CD4-positive, alpha-beta memory T cell (primary cell): ENCODE results near the gene SERPINB6. TPM values are rescaled to one million over a fixed set of nuclear protein-coding genes. Genes with fewer than 3 reads are reported as not detected.

Experiments used
- CTCF ChIA-PET: fragments of 350-600 bp; sonication (Branson Sonifier 250); formaldehyde crosslinking; loops from one replicate; lab custom pipeline; 2021; ENCODE audit warnings: inconsistent platforms; ENCODE audit not compliant: partially characterized antibody; lab: Charles Lee
- POLR2A ChIA-PET: fragments of 350-600 bp; sonication (Branson Sonifier 250); formaldehyde crosslinking; loops from one replicate; lab custom pipeline; 2021; ENCODE audit not compliant: partially characterized antibody; lab: Charles Lee
- DNase-seq, 5 donors: peaks; one replicate each; pipeline versions ENCODE4 v3.0.0 to v3.0.0-alpha.2; 2020 to 2022; ENCODE audit warnings: mixed read lengths in 1 of 5
- H3K27ac ChIP-seq: one replicate; pipeline ENCODE4 v1.7.0; 2013; ENCODE audit warnings: low read depth, low read length
- H3K27me3 ChIP-seq: 2 replicates; pipeline ENCODE4 v1.7.0; 2013; ENCODE audit warnings: mild to moderate bottlenecking, low read length, moderate library complexity; ENCODE audit not compliant: insufficient read depth
- H3K36me3 ChIP-seq: 2 replicates; pipeline ENCODE4 v1.7.0; 2013; ENCODE audit warnings: mild to moderate bottlenecking, low read length, moderate library complexity; ENCODE audit not compliant: insufficient read depth
- H3K4me1 ChIP-seq: 2 replicates; pipeline ENCODE4 v1.7.0; 2013; ENCODE audit warnings: mild to moderate bottlenecking, low read length, moderate library complexity; ENCODE audit not compliant: insufficient read depth
- H3K4me3 ChIP-seq, 2 donors: one replicate each; pipeline ENCODE4 v1.7.0; 2013; ENCODE audit warnings: low read length in 2 of 2, mild to moderate bottlenecking in 1 of 2
- H3K9me3 ChIP-seq, 2 donors: one replicate each; pipeline ENCODE4 v1.7.0; 2013; ENCODE audit warnings: low read length in 2 of 2, control low read depth in 1 of 2; ENCODE audit not compliant: control insufficient read depth in 1 of 2
- H3K27ac Mint-ChIP-seq, 7 donors: one replicate each; pipeline ENCODE4 v1.8.0; 2020 to 2021; ENCODE audit warnings: mixed read lengths in 7 of 7, mild to moderate bottlenecking in 6 of 7, inconsistent platforms in 3 of 7, moderate library complexity in 3 of 7
- H3K27me3 Mint-ChIP-seq, 2 donors: one replicate each; pipeline ENCODE4 v1.8.0; 2020 to 2021; ENCODE audit warnings: mixed read lengths in 2 of 2
- H3K36me3 Mint-ChIP-seq, 2 donors: one replicate each; pipeline ENCODE4 v1.8.0; 2020 to 2021; ENCODE audit warnings: mixed read lengths in 2 of 2, inconsistent platforms in 1 of 2, mild to moderate bottlenecking in 1 of 2
- H3K4me1 Mint-ChIP-seq, 4 donors: one replicate each; pipeline ENCODE4 v1.8.0; 2020 to 2021; ENCODE audit warnings: mixed read lengths in 4 of 4, mild to moderate bottlenecking in 1 of 4
- H3K4me3 Mint-ChIP-seq, 8 donors: one replicate each; pipeline ENCODE4 v1.8.0; 2020 to 2021; ENCODE audit warnings: mixed read lengths in 8 of 8, mild to moderate bottlenecking in 7 of 8, moderate library complexity in 6 of 8, inconsistent platforms in 3 of 8
- H3K9me3 Mint-ChIP-seq, 8 donors: one replicate each; pipeline ENCODE4 v1.8.0; 2020 to 2021; ENCODE audit warnings: mixed read lengths in 8 of 8, mild to moderate bottlenecking in 5 of 8, inconsistent platforms in 3 of 8, moderate library complexity in 1 of 8
- intact Hi-C: fragments of 100-400 bp; cut with micrococcal nuclease; formaldehyde crosslinking; loops from one replicate; pipeline ENCODE4 v1.15.1; 2023
- polyA plus RNA-seq, 2 donors: library from polyadenylated mRNA; unstranded; fragments of 300-500 nt; fragmentation: Illumina TruSeq; gene quantifications; one replicate each; pipeline ENCODE4 v1.2.3, GENCODE V29; 2021
- total RNA-seq, 2 experiments: library from RNA; stranded (reverse); gene quantifications; one replicate each; pipeline ENCODE4 v1.2.3, GENCODE V29; 2021

Gene SERPINB6
- total and polyA plus RNA-seq, 4 experiments from 2014 or later: 41.2 to 58.0 (median 44.5) TPM

DNA sequence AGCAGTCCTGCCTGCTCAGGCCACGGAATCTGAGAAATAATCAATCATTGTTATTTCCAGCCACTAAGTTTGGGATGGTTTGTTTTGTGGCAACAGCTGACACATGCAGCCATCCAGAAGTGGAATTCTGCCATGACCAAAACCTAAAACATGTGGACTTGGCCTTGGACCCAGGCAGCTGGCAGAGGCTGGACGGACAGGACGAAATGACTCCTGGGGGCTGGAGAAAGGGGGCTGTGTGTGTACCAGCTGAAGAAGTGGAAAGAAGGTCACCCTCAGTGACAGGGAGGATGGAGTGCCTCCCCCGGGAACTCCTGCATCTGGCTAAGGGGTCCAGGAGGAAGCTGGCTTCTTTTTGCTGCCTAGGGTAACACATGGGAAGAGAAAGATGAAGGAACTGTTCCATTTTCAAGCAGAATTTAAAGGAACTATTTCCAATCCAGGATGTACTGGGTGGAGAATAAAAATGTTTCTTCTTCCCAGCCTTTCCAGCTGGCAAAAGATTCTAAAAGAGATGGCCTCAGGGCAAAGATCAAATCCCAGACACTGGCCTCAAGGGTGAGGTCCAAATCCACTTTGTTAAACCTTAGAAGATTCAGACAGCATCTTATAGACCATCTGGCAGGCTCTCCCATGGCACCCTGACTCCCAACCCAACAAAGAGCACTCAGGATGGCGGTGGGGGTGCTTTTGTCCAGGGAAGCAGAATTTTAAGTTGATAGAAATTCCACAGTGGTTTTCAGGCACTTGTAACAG, 14.3 kb downstream of the SERPINB6 start:
- POLR2A ChIA-PET: no interaction called here
- H3K27me3 ChIP-seq: no peaks in the 10 kb centered on the region
- Mint-ChIP-seq H3K27ac (peak overlapping the region in 3 of 7 donors; percentile 25 to 46 (median 27)), H3K4me1 (peaks cover 0 to 7% (median 2%) of the 10 kb centered on the region in 4 donors), H3K36me3 (peaks cover 2 to 13% of the 10 kb centered on the region in 2 donors), H3K9me3 (no peaks in the 10 kb centered on the region), H3K27me3 (no peaks in the 10 kb centered on the region), H3K4me3 (no peak overlapping the region)
- H3K4me1 ChIP-seq: peaks cover 3% of the 10 kb centered on the region
- no peak overlapping the region for H3K27ac ChIP-seq
- no peaks in the 10 kb centered on the region for H3K36me3 ChIP-seq
- intact Hi-C loops: no loop called here
- H3K4me3 ChIP-seq: no peak overlapping the region
- CTCF ChIA-PET: interaction anchor here (1.3 kb wide), 1 partner anchor 30 kb away, joined by 3 read pairs; no protein-coding TSS in a partner anchor
- H3K9me3 ChIP-seq: no peaks in the 10 kb centered on the region
- no peak for DNase-seq

DNA sequence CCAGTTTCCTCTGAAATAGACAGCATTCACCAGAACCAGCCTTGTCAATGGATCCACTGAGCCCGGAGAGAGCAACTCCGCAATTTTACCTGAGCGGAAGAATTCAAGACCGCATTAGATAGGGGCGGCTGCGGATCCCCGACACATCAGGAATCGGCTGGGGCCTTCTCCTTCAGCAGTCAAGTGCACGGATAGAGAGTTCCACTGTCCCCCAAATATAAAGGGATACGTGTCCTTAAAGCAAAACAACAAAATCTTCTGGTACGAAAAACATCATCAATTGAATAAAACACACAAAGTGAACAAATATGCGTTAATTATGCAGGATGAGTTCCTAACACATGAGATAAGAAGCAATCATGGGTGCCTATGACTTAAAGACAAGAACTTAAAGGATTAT, 18.3 kb downstream of the SERPINB6 start:
- Histone ChIP-seq H3K4me1 (peaks cover 3% of the 10 kb centered on the region), H3K36me3 (peaks cover 3% of the 10 kb centered on the region), H3K27ac (no peak overlapping the region), H3K4me3 (no peak overlapping the region), H3K27me3 (no peaks in the 10 kb centered on the region), H3K9me3 (no peaks in the 10 kb centered on the region)
- Mint-ChIP-seq H3K4me1 (peaks cover 0 to 7% (median 0%) of the 10 kb centered on the region in 4 donors), H3K4me3 (no peak overlapping the region), H3K36me3 (peaks cover 11 to 13% of the 10 kb centered on the region in 2 donors), H3K27ac (peak overlapping the region in 1 of 7 donors; percentile 81), H3K27me3 (no peaks in the 10 kb centered on the region), H3K9me3 (no peaks in the 10 kb centered on the region)
- intact Hi-C loops: no loop called here
- ChIA-PET CTCF (interaction anchor here (0.7 to 8.3 kb wide), 17 partner anchors 11 to 184 kb away, joined by 3 to 81 read pairs (median 4); no protein-coding TSS in a partner anchor), POLR2A (interaction anchor here (0.7 to 3.8 kb wide), 4 partner anchors 10 to 187 kb away, joined by 3 to 25 read pairs (median 6); no protein-coding TSS in a partner anchor)
- DNase-seq: no peak

DNA sequence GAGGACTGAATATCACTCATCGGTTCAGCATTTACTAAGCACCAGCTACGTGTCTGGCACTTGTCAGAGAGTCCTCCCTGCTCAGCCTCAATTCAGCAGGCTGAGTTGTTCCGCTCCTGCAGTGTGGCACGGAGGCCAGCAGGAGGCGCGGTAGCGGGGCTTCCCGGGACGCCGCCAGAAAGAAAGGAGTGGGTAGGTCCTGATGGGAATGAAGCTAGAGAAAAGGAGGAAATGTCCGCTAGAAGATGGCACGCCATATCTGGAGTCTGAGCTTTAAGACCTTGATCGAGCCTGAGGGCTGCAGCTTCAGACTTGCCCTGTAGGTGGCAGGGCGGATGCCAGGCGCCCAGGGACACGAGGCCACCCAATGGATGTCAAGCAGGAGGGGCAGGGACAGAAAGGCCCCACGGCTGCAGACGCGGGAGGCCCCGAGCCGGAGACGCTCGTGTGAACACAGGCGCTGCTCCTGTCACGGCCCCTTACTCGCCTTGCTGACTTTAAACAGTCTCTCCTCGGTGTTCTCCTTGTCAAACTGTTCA, 18.7 kb downstream of the SERPINB6 start:
- Histone ChIP-seq H3K27me3 (no peaks in the 10 kb centered on the region), H3K9me3 (no peaks in the 10 kb centered on the region), H3K27ac (no peak overlapping the region), H3K4me3 (no peak overlapping the region), H3K36me3 (peaks cover 3% of the 10 kb centered on the region), H3K4me1 (peaks cover 3% of the 10 kb centered on the region)
- ChIA-PET POLR2A (interaction anchor here (0.8 to 3.8 kb wide), 3 partner anchors 9 to 36 kb away, joined by 3 to 25 read pairs (median 9); no protein-coding TSS in a partner anchor), CTCF (interaction anchor here (0.7 to 8.3 kb wide), 22 partner anchors 11 to 184 kb away, joined by 3 to 81 read pairs (median 4); no protein-coding TSS in a partner anchor)
- no peaks in the 10 kb centered on the region for H3K27me3 Mint-ChIP-seq
- H3K36me3 Mint-ChIP-seq: peaks cover 13 to 18% of the 10 kb centered on the region in 2 donors
- H3K9me3 Mint-ChIP-seq: no peaks in the 10 kb centered on the region
- peaks cover 0 to 7% (median 0%) of the 10 kb centered on the region in 4 donors for H3K4me1 Mint-ChIP-seq
- peak; percentile 14 to 43 (median 32) for DNase-seq
- H3K27ac Mint-ChIP-seq: peak overlapping the region in 4 of 7 donors; percentile 19 to 90 (median 46)
- intact Hi-C loops: loop anchor here (1.0 kb wide), 1 partner anchor 37 kb away; no protein-coding TSS in a partner anchor
- peak overlapping the region in 1 of 8 donors; percentile 80 for H3K4me3 Mint-ChIP-seq

DNA sequence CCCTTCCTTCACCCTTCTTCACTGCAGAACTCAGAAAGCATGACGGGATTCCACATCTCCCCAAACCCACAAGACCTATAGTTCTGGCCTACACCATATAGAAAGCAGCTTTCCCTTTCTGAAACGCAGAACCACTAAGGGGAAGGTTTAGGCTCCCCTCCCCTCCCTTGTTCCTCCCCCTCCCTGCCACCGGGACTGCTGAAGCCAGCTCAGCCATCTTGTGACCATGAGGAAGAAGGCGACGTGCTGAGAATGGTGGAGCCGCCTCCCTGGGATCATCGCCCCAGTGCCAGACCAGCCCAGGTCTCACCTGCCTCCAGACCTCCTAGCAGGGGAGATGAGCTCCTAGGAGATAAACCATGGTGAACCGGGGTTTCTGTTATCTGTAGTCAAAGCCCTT, 19.6 kb downstream of the SERPINB6 start:
- DNase-seq: no peak

DNA sequence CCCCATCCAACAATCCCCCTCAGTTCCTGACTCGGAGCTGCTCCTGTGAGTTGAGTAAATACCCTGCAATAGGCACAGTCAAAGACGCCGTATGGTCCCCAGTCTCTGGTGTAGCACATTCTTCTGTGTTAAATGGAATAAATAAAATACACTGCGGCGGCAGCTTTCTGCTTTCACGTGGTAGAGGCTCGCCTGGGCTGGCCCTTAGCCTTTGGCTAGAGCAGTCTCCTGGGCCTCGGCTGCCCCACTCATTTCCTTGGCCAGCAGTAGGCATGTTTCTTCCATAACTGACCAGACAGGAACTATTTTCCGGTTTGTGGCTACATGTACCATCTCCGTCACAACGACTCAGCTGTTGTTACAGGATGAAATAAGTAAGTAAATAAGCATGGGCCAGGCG, 20.7 kb downstream of the SERPINB6 start:
- intact Hi-C loops: no loop called here
- H3K36me3 Mint-ChIP-seq: peaks cover 17 to 21% of the 10 kb centered on the region in 2 donors
- H3K27me3 Mint-ChIP-seq: no peaks in the 10 kb centered on the region
- ChIA-PET CTCF (interaction anchor here (1.9 to 8.3 kb wide), 3 partner anchors 19 to 38 kb away, joined by 6 to 81 read pairs (median 7); no protein-coding TSS in a partner anchor), POLR2A (interaction anchor here (0.8 to 3.8 kb wide), 2 partner anchors 10 to 38 kb away, joined by 4 to 25 read pairs; no protein-coding TSS in a partner anchor)
- no peak overlapping the region for H3K4me3 Mint-ChIP-seq
- Histone ChIP-seq H3K27me3 (no peaks in the 10 kb centered on the region), H3K27ac (no peak overlapping the region), H3K9me3 (no peaks in the 10 kb centered on the region), H3K4me3 (no peak overlapping the region), H3K4me1 (peaks cover 3% of the 10 kb centered on the region), H3K36me3 (peaks cover 3% of the 10 kb centered on the region)
- H3K27ac Mint-ChIP-seq: no peak overlapping the region
- no peak for DNase-seq
- no peaks in the 10 kb centered on the region for H3K9me3 Mint-ChIP-seq
- H3K4me1 Mint-ChIP-seq: peaks cover 0 to 7% (median 0%) of the 10 kb centered on the region in 4 donors

More for the DNA sequence above, 19.6 kb downstream of the SERPINB6 start:
- Mint-ChIP-seq H3K27me3 (no peaks in the 10 kb centered on the region), H3K4me1 (peaks cover 0 to 7% (median 0%) of the 10 kb centered on the region in 4 donors), H3K36me3 (peaks cover 17 to 21% of the 10 kb centered on the region in 2 donors), H3K4me3 (peak overlapping the region in 1 of 8 donors; percentile 10), H3K9me3 (no peaks in the 10 kb centered on the region), H3K27ac (peak overlapping the region in 1 of 7 donors; percentile 22)
- Histone ChIP-seq H3K27ac (no peak overlapping the region), H3K4me3 (no peak overlapping the region), H3K9me3 (no peaks in the 10 kb centered on the region), H3K27me3 (no peaks in the 10 kb centered on the region), H3K4me1 (peaks cover 3% of the 10 kb centered on the region), H3K36me3 (peaks cover 3% of the 10 kb centered on the region)
- ChIA-PET POLR2A (interaction anchor here (1.2 to 3.8 kb wide), 2 partner anchors 11 to 37 kb away, joined by 9 to 25 read pairs; no protein-coding TSS in a partner anchor), CTCF (interaction anchor here (0.8 to 8.3 kb wide), 15 partner anchors 10 to 160 kb away, joined by 3 to 81 read pairs (median 6); no protein-coding TSS in a partner anchor)
- intact Hi-C loops: loop anchor here (1.0 kb wide), 1 partner anchor 38 kb away; no protein-coding TSS in a partner anchor

DNA sequence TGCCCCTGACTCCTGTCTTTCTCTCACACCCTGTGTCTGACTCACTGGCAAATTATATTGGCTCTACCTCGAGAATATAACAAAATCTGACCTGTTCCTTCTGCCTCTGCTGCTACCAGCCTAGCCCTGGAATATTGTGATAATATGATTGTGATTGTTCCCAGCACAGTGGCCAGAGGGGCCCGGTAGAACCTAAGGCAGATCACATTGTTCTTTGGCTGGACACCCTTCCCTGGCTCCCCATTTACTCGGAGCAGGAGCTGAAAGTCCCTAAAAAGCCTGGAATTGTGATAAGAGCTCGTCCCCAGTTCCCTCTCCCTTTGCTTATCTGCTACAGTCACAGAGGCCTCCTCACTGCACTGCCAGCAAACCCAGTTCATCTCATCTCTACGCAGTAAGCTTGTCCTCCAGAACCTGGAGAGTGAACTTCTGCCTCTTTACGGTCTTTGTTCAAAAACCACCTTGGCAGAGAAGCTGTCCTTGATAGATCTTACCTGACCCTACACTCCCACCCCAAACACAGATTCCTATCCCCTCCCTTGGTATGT, 21.8 kb downstream of the SERPINB6 start:
- H3K27me3 ChIP-seq: no peaks in the 10 kb centered on the region
- peaks cover 3% of the 10 kb centered on the region for H3K4me1 ChIP-seq
- H3K36me3 ChIP-seq: peaks cover 3% of the 10 kb centered on the region
- H3K27ac ChIP-seq: no peak overlapping the region
- no peak for DNase-seq
- H3K4me3 ChIP-seq: no peak overlapping the region
- Mint-ChIP-seq H3K4me3 (no peak overlapping the region), H3K4me1 (peaks cover 1 to 9% (median 4%) of the 10 kb centered on the region in 4 donors), H3K27ac (no peak overlapping the region), H3K27me3 (no peaks in the 10 kb centered on the region), H3K9me3 (no peaks in the 10 kb centered on the region), H3K36me3 (peaks cover 15 to 21% of the 10 kb centered on the region in 2 donors)
- POLR2A ChIA-PET: interaction anchor here (0.8 to 1.3 kb wide), 2 partner anchors 9 kb away, joined by 3 to 4 read pairs; no protein-coding TSS in a partner anchor
- CTCF ChIA-PET: interaction anchor here (0.6 to 8.3 kb wide), 5 partner anchors 9 to 39 kb away, joined by 3 to 81 read pairs (median 3); no protein-coding TSS in a partner anchor
- intact Hi-C loops: no loop called here
- no peaks in the 10 kb centered on the region for H3K9me3 ChIP-seq
